GM21576 (cell line): Measurements from ENCODE around the gene PIBF1.
A peak's percentile ranks its signal among the peaks of the same experiment; 100 is the strongest.
"Not testable (repeated sequence)": the region's sequence is repeated elsewhere in the genome, so short reads cannot be mapped to it uniquely, and the experiment has no call there.

Experiments
- ATAC-seq: cut with Tn5 transposase; IDR thresholded peaks from one replicate; pipeline ENCODE4 v1.9.1; 2021; ENCODE audit warnings: mild to moderate bottlenecking, moderate library complexity; ENCODE audit not compliant: unreplicated experiment

PIBF1 gene

GRCh38 chr13:73000027-73000674 is 218.2 kb downstream of the PIBF1 start:
- ATAC-seq, result peak; percentile 87

- ATAC-seq, result no peak
Observed at GRCh38 chr13:73001971-73002370, 220.0 kb downstream of the PIBF1 start.

GRCh38 chr13:73011751-73012150 is 229.8 kb downstream of the PIBF1 start:
- no peak for ATAC-seq

GRCh38 chr13:73015805-73016204 is 233.9 kb downstream of the PIBF1 start:
- no peak for ATAC-seq

- ATAC-seq, result no peak
Observed at GRCh38 chr13:73018336-73018735, 236.4 kb downstream of the PIBF1 start.

GRCh38 chr13:73025217-73026012 is 243.5 kb downstream of the PIBF1 start:
- ATAC-seq, result peak; percentile 58

GRCh38 chr13:73034901-73035300 is 253.0 kb downstream of the PIBF1 start:
- ATAC-seq, result no peak

GRCh38 chr13:73035660-73036059 is 253.7 kb downstream of the PIBF1 start:
- ATAC-seq, result no peak

- no peak for ATAC-seq
Observed at GRCh38 chr13:73036566-73036965, 254.6 kb downstream of the PIBF1 start.

GRCh38 chr13:73038064-73038463 is 256.1 kb downstream of the PIBF1 start:
- no peak for ATAC-seq

- ATAC-seq, result no peak
Observed at GRCh38 chr13:73039201-73040108, 257.5 kb downstream of the PIBF1 start.

GRCh38 chr13:73040484-73040883 is 258.6 kb downstream of the PIBF1 start:
- no peak for ATAC-seq

- ATAC-seq, result no peak
Observed at GRCh38 chr13:73040968-73041596, 259.1 kb downstream of the PIBF1 start.

GRCh38 chr13:73045031-73045430 is 263.1 kb downstream of the PIBF1 start:
- no peak for ATAC-seq

GRCh38 chr13:73048615-73049014 is 266.7 kb downstream of the PIBF1 start:
- not testable (repeated sequence) for ATAC-seq

GRCh38 chr13:73054712-73055111 is 272.8 kb downstream of the PIBF1 start:
- no peak for ATAC-seq

- no peak for ATAC-seq
Observed at GRCh38 chr13:73055813-73056564, 274.1 kb downstream of the PIBF1 start.

- ATAC-seq, result no peak
Observed at GRCh38 chr13:73056565-73056962, 274.6 kb downstream of the PIBF1 start.

GRCh38 chr13:73057284-73058063 is 275.5 kb downstream of the PIBF1 start:
- ATAC-seq, result no peak

GRCh38 chr13:73058064-73058313 is 276.1 kb downstream of the PIBF1 start:
- no peak for ATAC-seq
